ENCODE measurements around the gene ETNK2.

Gene ETNK2

GRCh38 chr1:204146309-204146708 lies 5.5 kb downstream of the ETNK2 start:
- no peak for DNase-seq (ENCODE audit: low read depth, low spot score)
- H3K9ac ChIP-seq (ENCODE audit: insufficient read length), result no peak overlapping the region
- H3K4me3 ChIP-seq, result no peak overlapping the region
- TF ChIP-seq FOXP2 (optimal IDR thresholded peaks at IDR 0.05; ENCODE audit: control extremely low read depth, extremely low read length, insufficient read depth) (no peak), EZH2 (IDR thresholded peaks at IDR 0.05) (no peak), POLR2AphosphoS5 (IDR thresholded peaks at IDR 0.05; ENCODE audit: borderline replicate concordance, low read depth, low read length) (no peak)
- H3K36me3 ChIP-seq (ENCODE audit: insufficient read depth, low read length), result no peaks in the 10 kb centered on the region
- no peak overlapping the region for H3K27ac ChIP-seq
- H3K9me3 ChIP-seq (ENCODE audit: low read depth, low read length), result no peaks in the 10 kb centered on the region

GRCh38 chr1:204145033-204145504 lies 6.8 kb downstream of the ETNK2 start:
- TF ChIP-seq EZH2 (IDR thresholded peaks at IDR 0.05), result no peak
- no peak for TF ChIP-seq POLR2AphosphoS5 (IDR thresholded peaks at IDR 0.05; ENCODE audit: borderline replicate concordance, low read depth, low read length)
- no peak for TF ChIP-seq FOXP2 (optimal IDR thresholded peaks at IDR 0.05; ENCODE audit: control extremely low read depth, extremely low read length, insufficient read depth)
- Histone ChIP-seq H3K4me3 (no peak overlapping the region), H3K9me3 (ENCODE audit: low read depth, low read length) (no peaks in the 10 kb centered on the region), H3K27ac (no peak overlapping the region), H3K36me3 (ENCODE audit: insufficient read depth, low read length) (no peaks in the 10 kb centered on the region), H3K9ac (ENCODE audit: insufficient read length) (no peak overlapping the region)
- DNase-seq (ENCODE audit: low read depth, low spot score), result no peak

- H3K36me3 ChIP-seq (ENCODE audit: insufficient read depth, low read length), result no peaks in the 10 kb centered on the region
- H3K9ac ChIP-seq (ENCODE audit: insufficient read length), result no peak overlapping the region
- no peak overlapping the region for H3K4me3 ChIP-seq
- no peak for TF ChIP-seq POLR2AphosphoS5 (IDR thresholded peaks at IDR 0.05; ENCODE audit: borderline replicate concordance, low read depth, low read length)
- TF ChIP-seq EZH2 (IDR thresholded peaks at IDR 0.05), result no peak
- no peak for TF ChIP-seq FOXP2 (optimal IDR thresholded peaks at IDR 0.05; ENCODE audit: control extremely low read depth, extremely low read length, insufficient read depth)
- DNase-seq (ENCODE audit: low read depth, low spot score), result no peak
- H3K9me3 ChIP-seq (ENCODE audit: low read depth, low read length), result no peaks in the 10 kb centered on the region
- no peak overlapping the region for H3K27ac ChIP-seq
These were observed 8.4 kb downstream of the ETNK2 start for GRCh38 chr1:204143276-204144041.

GRCh38 chr1:204142032-204142974 lies 9.5 kb downstream of the ETNK2 start:
- H3K9ac ChIP-seq (ENCODE audit: insufficient read length), result no peak overlapping the region
- no peak overlapping the region for H3K4me3 ChIP-seq
- no peak for DNase-seq (ENCODE audit: low read depth, low spot score)
- no peak overlapping the region for H3K27ac ChIP-seq
- no peaks in the 10 kb centered on the region for H3K9me3 ChIP-seq (ENCODE audit: low read depth, low read length)
- TF ChIP-seq EZH2 (IDR thresholded peaks at IDR 0.05) (no peak), FOXP2 (optimal IDR thresholded peaks at IDR 0.05; ENCODE audit: control extremely low read depth, extremely low read length, insufficient read depth) (no peak), POLR2AphosphoS5 (IDR thresholded peaks at IDR 0.05; ENCODE audit: borderline replicate concordance, low read depth, low read length) (no peak)
- H3K36me3 ChIP-seq (ENCODE audit: insufficient read depth, low read length), result no peaks in the 10 kb centered on the region

- H3K4me3 ChIP-seq, result no peak overlapping the region
- no peaks in the 10 kb centered on the region for H3K9me3 ChIP-seq (ENCODE audit: low read depth, low read length)
- no peak overlapping the region for H3K9ac ChIP-seq (ENCODE audit: insufficient read length)
- no peaks in the 10 kb centered on the region for H3K36me3 ChIP-seq (ENCODE audit: insufficient read depth, low read length)
- no peak overlapping the region for H3K27ac ChIP-seq
- TF ChIP-seq FOXP2 (optimal IDR thresholded peaks at IDR 0.05; ENCODE audit: control extremely low read depth, extremely low read length, insufficient read depth) (no peak), POLR2AphosphoS5 (IDR thresholded peaks at IDR 0.05; ENCODE audit: borderline replicate concordance, low read depth, low read length) (no peak), EZH2 (IDR thresholded peaks at IDR 0.05) (no peak)
- DNase-seq (ENCODE audit: low read depth, low spot score), result no peak
These were observed 10.7 kb downstream of the ETNK2 start for GRCh38 chr1:204141131-204141530.

- no peak overlapping the region for H3K4me3 ChIP-seq
- H3K9me3 ChIP-seq (ENCODE audit: low read depth, low read length), result no peaks in the 10 kb centered on the region
- no peak for TF ChIP-seq POLR2AphosphoS5 (IDR thresholded peaks at IDR 0.05; ENCODE audit: borderline replicate concordance, low read depth, low read length)
- TF ChIP-seq EZH2 (IDR thresholded peaks at IDR 0.05), result no peak
- no peak for TF ChIP-seq FOXP2 (optimal IDR thresholded peaks at IDR 0.05; ENCODE audit: control extremely low read depth, extremely low read length, insufficient read depth)
- no peak for DNase-seq (ENCODE audit: low read depth, low spot score)
- no peaks in the 10 kb centered on the region for H3K36me3 ChIP-seq (ENCODE audit: insufficient read depth, low read length)
- H3K9ac ChIP-seq (ENCODE audit: insufficient read length), result no peak overlapping the region
- no peak overlapping the region for H3K27ac ChIP-seq
These were observed 11.9 kb downstream of the ETNK2 start for GRCh38 chr1:204139952-204140351.

- no peak for DNase-seq (ENCODE audit: low read depth, low spot score)
- Histone ChIP-seq H3K9me3 (ENCODE audit: low read depth, low read length) (no peaks in the 10 kb centered on the region), H3K36me3 (ENCODE audit: insufficient read depth, low read length) (no peaks in the 10 kb centered on the region), H3K27ac (no peak overlapping the region), H3K9ac (ENCODE audit: insufficient read length) (no peak overlapping the region), H3K4me3 (no peak overlapping the region)
- TF ChIP-seq EZH2 (IDR thresholded peaks at IDR 0.05) (no peak), FOXP2 (optimal IDR thresholded peaks at IDR 0.05; ENCODE audit: control extremely low read depth, extremely low read length, insufficient read depth) (no peak), POLR2AphosphoS5 (IDR thresholded peaks at IDR 0.05; ENCODE audit: borderline replicate concordance, low read depth, low read length) (no peak)
These were observed 12.8 kb downstream of the ETNK2 start for GRCh38 chr1:204139088-204139487.

- Histone ChIP-seq H3K9ac (ENCODE audit: insufficient read length) (no peak overlapping the region), H3K36me3 (ENCODE audit: insufficient read depth, low read length) (no peaks in the 10 kb centered on the region), H3K27ac (no peak overlapping the region), H3K4me3 (no peak overlapping the region), H3K9me3 (ENCODE audit: low read depth, low read length) (no peaks in the 10 kb centered on the region)
- no peak for DNase-seq (ENCODE audit: low read depth, low spot score)
- TF ChIP-seq POLR2AphosphoS5 (IDR thresholded peaks at IDR 0.05; ENCODE audit: borderline replicate concordance, low read depth, low read length) (no peak), EZH2 (IDR thresholded peaks at IDR 0.05) (no peak), FOXP2 (optimal IDR thresholded peaks at IDR 0.05; ENCODE audit: control extremely low read depth, extremely low read length, insufficient read depth) (no peak)
These were observed 15.0 kb downstream of the ETNK2 start for GRCh38 chr1:204136814-204137213.
